Epithelial cell of esophagus (primary cell): ENCODE data around the gene PNMA8A.

Experiments
- DNase-seq: peaks from one replicate; pipeline ENCODE4 v3.0.0; 2010; ENCODE audit warnings: low read depth
- H3K4me3 ChIP-seq: 2 replicates; pipeline ENCODE4 v1.5.1; 2011; ENCODE audit warnings: mild to moderate bottlenecking, low read length, control low read depth
- CTCF ChIP-seq: IDR thresholded peaks from 2 replicates; pipeline ENCODE4 v1.5.1; 2011; ENCODE audit warnings: low read depth, mild to moderate bottlenecking, low read length, control low read depth, inconsistent platforms; ENCODE audit not compliant: insufficient read depth; ENCODE audit errors: missing control alignments

PNMA8A gene

GRCh38 chr19:46496304-46496703, 24.9 kb upstream of the PNMA8A start:
- H3K4me3 ChIP-seq, result no peak overlapping the region
- TF ChIP-seq CTCF, result no peak
- DNase-seq, result no peak

- peak; percentile 90 for DNase-seq
- no peak within 1 kb of the TSS for H3K4me3 ChIP-seq
- no peak for TF ChIP-seq CTCF
These were observed 24.4 kb upstream of the PNMA8A start, which contains the start of gene PNMA8B for GRCh38 chr19:46495786-46496099. PNMA8B (minus strand) TSS chr19:46495867; CDS start chr19:46495465, 402 bp downstream.

GRCh38 chr19:46494941-46495785, 23.8 kb upstream of the PNMA8A start:
- no peak for TF ChIP-seq CTCF
- DNase-seq, result no peak
- no peak overlapping the region for H3K4me3 ChIP-seq

- DNase-seq, result no peak
- no peak for TF ChIP-seq CTCF
- no peak overlapping the region for H3K4me3 ChIP-seq
These were observed 23.0 kb upstream of the PNMA8A start for GRCh38 chr19:46494146-46494940.

- TF ChIP-seq CTCF, result no peak
- no peak overlapping the region for H3K4me3 ChIP-seq
- DNase-seq, result no peak
These were observed 22.1 kb upstream of the PNMA8A start for GRCh38 chr19:46493236-46494145.

- DNase-seq, result no peak
- no peak for TF ChIP-seq CTCF
- no peak overlapping the region for H3K4me3 ChIP-seq
These were observed 21.5 kb upstream of the PNMA8A start for GRCh38 chr19:46492841-46493235.
